ENCODE measurements around the gene LGR6.

DNA sequence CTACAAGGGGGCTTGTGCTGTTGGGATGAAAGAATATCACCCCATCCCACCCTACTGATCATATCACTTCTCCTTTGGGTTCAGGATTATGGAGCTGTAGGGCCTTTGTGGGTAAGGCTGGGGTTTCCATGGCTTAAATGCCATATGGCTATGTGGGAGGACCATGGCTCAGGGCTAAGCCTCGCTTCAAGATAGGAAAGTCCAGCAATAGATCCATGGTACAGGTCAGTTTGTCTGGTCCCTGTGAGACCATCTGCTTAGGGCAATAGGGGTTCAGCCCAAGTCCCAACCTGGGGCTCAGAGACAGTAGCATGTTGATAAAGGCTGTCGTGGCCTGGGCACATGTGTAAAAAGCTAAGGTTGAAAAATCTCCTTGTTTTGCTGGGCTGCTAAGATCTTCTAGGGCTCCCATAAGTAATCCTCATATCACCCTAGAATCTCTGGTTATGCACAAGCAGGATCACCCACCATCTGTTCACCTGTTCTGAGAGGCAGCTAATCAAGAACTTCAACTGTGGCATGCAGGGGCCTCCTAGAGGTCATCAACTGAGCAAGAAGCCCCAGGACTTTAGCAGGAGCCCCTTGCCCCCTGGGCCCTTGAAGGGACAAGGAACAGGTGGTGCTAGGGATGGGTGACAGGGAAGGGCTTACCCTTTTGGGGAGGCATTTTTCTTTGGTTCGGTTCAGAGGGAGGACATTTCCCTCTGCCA, 81.6 kb downstream of the LGR6 start:
- TF ChIP-seq CTCF (IDR thresholded peaks at IDR 0.05 in 4 of 5, conservative IDR thresholded peaks at IDR 0.05 in 1 of 5): no peak
- TF ChIP-seq POLR2A (IDR thresholded peaks at IDR 0.05): no peak
